Thyroid gland (tissue), 4 donors: Measurements from ENCODE around the gene LILRB2.

ENCODE experiments used
- CTCF ChIP-seq, 6 experiments: fragments of 200-600 bp in 3 of 6; fragments of 450-650 bp in 3 of 6; sonication (generic) in 3 of 6; IDR thresholded peaks; one replicate each; pipeline ENCODE4 v1.5.1; 2016 to 2019; ENCODE audit warnings: antibody characterized with exemption in 6 of 6, mild to moderate bottlenecking in 2 of 6, inconsistent platforms in 1 of 6, moderate library complexity in 1 of 6
- POLR2A ChIP-seq, 2 donors: fragments of 450-650 bp; IDR thresholded peaks; one replicate each; pipeline ENCODE4 v1.6.1; 2017; ENCODE audit warnings: antibody characterized with exemption in 2 of 2, mild to moderate bottlenecking in 2 of 2, moderate library complexity in 1 of 2

DNA sequence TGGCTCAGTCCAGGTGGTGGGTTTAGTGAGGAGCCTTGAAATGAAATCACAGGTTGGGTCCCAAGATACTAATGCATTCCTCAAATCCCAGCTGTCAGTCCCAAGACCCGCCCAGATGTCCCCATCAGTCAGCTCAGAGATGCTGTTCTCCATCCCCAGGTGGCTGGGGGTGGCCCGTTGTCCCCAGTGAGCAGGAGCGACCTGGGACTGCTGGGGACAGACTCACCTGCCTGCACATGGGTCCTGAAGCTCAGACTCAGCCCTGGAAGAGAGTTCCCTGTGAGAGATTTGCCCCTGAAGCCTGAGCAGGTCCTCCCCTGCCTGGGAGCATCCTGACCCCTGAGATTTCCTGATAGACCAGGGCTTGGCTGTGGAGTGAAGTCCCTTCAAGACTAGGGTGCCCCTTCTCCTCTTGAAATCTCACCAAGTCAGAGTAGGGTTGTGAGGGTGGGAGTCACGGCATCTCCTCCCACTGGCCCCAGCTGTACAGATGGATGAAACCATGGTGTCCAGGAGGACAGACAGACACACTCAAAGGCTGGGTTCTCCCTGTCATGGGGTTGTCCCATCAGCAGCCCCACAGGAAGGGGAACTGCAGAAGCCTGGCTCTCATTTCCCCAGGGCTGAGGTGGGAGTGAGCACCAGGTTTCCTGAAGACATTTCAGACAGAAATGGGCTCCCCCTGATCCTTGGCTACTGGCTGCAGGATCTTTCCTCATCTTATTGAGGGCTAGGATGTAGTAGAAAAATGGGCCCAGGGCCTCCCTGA lies 17.6 kb upstream of the LILRB2 start:
- no peak for TF ChIP-seq CTCF (IDR thresholded peaks at IDR 0.05)
- TF ChIP-seq POLR2A (IDR thresholded peaks at IDR 0.05) = no peak
